Peyer's patch (tissue), 4 donors: Measurements from ENCODE around the gene GASK1B. TPM values are rescaled to one million over a fixed set of nuclear protein-coding genes. Genes with fewer than 3 reads are reported as not detected.
A peak's percentile ranks its signal among the peaks of the same experiment; 100 is the strongest.

Experiments
- DNase-seq, 3 donors: peaks; one replicate each; pipeline ENCODE4 v3.0.0-alpha.2; 2017 to 2019
- H3K27ac ChIP-seq, 4 donors: fragments of 200-600 bp; sonication (generic); one replicate each; pipeline ENCODE4 v1.5.1; 2016 to 2019
- H3K27me3 ChIP-seq, 2 donors: fragments of 200-600 bp; sonication (generic); one replicate each; pipeline ENCODE4 v1.5.1; 2019
- H3K36me3 ChIP-seq, 3 donors: fragments of 200-600 bp; sonication (generic); one replicate each; pipeline ENCODE4 v1.5.1; 2016 to 2019
- H3K4me1 ChIP-seq, 4 donors: fragments of 200-600 bp; sonication (generic); one replicate each; pipeline ENCODE4 v1.5.1; 2016 to 2019
- H3K4me3 ChIP-seq, 4 donors: fragments of 200-600 bp; sonication (generic); 1 replicate in 3 of 4; 2 replicates in 1 of 4; pipeline ENCODE4 v1.5.1; 2016 to 2019; ENCODE audit warnings: mild to moderate bottlenecking in 1 of 4
- H3K9me3 ChIP-seq, 4 donors: fragments of 200-600 bp; sonication (generic); one replicate each; pipeline ENCODE4 v1.5.1; 2016 to 2019; ENCODE audit warnings: mild to moderate bottlenecking in 1 of 4
- CTCF ChIP-seq, 6 experiments: fragments of 450-650 bp in 4 of 6; fragments of 200-600 bp in 2 of 6; sonication (generic) in 1 of 6; IDR thresholded peaks; one replicate each; pipeline ENCODE4 v1.5.1; 2017 to 2019; ENCODE audit warnings: antibody characterized with exemption in 6 of 6, mild to moderate bottlenecking in 3 of 6, moderate library complexity in 1 of 6
- POLR2A ChIP-seq, 2 donors: fragments of 450-650 bp; IDR thresholded peaks; one replicate each; pipeline ENCODE4 v1.5.1; 2017; ENCODE audit warnings: antibody characterized with exemption in 2 of 2, mild to moderate bottlenecking in 2 of 2, moderate library complexity in 2 of 2
- total RNA-seq, 4 donors: library from RNA; depleted of rRNA; stranded (reverse); fragments of >200 nt; gene quantifications; one replicate each; pipeline ENCODE4 v1.1.0, GENCODE V29; 2016

Gene GASK1B
- total RNA-seq, 4 donors from 2014 or later = 8.8 to 59.4 (median 10.1) TPM

DNA sequence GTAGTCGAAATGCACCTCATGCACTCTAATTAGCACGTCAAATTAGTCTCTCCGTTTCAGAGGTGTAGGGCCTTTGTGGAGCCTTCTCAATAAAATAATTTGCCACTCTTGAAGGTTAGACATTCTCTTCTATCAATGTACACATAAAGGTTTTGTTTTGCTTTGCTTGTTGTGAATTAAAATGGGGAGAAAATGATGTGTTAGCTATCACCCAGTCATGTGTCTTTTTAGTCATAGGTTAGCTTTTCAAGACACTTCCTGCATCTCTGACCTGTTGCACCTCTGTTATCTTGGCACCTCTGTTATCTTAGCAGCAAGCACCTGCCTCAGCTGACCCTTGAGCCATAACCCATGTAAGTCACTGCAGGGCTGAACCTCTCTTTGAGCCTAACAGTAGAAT is 38.4 kb upstream of the GASK1B start:
- DNase-seq = peak in 2 of 3 donors; percentile 54 to 80
- Histone ChIP-seq H3K4me1 (peaks cover 0 to 7% (median 0%) of the 10 kb centered on the region in 4 donors), H3K27me3 (no peaks in the 10 kb centered on the region), H3K4me3 (peak overlapping the region in 3 of 4 donors; percentile 16 to 52 (median 43)), H3K9me3 (no peaks in the 10 kb centered on the region), H3K27ac (peak overlapping the region in 3 of 4 donors; percentile 74 to 89 (median 88)), H3K36me3 (no peaks in the 10 kb centered on the region)
- TF ChIP-seq CTCF (IDR thresholded peaks at IDR 0.05) (no peak), POLR2A (IDR thresholded peaks at IDR 0.05) (no peak)

- peak within 1 kb of the TSS; percentile 28 to 89 (median 81) for H3K27ac ChIP-seq
- peak within 1 kb of the TSS; percentile 16 to 52 (median 30) for H3K4me3 ChIP-seq
- peak in 1 of 6 experiments; percentile 26 for TF ChIP-seq CTCF (IDR thresholded peaks at IDR 0.05)
- TF ChIP-seq POLR2A (IDR thresholded peaks at IDR 0.05) = peak; percentile 82 to 87
- H3K4me1 ChIP-seq = peaks cover 0 to 7% (median 0%) of the 10 kb centered on the region in 4 donors
- H3K36me3 ChIP-seq = no peaks in the 10 kb centered on the region
- no peaks in the 10 kb centered on the region for H3K27me3 ChIP-seq
- DNase-seq = peak; percentile 38 to 95 (median 92)
- H3K9me3 ChIP-seq = no peaks in the 10 kb centered on the region
These were observed 37.3 kb upstream of the GASK1B start, which contains the start of gene TMEM144 for GRCh38 chr4:158209825-158210807. Gene TMEM144 (plus strand): TSS chr4:158210486. CDS start chr4:158212668, 2,182 bp downstream.

DNA sequence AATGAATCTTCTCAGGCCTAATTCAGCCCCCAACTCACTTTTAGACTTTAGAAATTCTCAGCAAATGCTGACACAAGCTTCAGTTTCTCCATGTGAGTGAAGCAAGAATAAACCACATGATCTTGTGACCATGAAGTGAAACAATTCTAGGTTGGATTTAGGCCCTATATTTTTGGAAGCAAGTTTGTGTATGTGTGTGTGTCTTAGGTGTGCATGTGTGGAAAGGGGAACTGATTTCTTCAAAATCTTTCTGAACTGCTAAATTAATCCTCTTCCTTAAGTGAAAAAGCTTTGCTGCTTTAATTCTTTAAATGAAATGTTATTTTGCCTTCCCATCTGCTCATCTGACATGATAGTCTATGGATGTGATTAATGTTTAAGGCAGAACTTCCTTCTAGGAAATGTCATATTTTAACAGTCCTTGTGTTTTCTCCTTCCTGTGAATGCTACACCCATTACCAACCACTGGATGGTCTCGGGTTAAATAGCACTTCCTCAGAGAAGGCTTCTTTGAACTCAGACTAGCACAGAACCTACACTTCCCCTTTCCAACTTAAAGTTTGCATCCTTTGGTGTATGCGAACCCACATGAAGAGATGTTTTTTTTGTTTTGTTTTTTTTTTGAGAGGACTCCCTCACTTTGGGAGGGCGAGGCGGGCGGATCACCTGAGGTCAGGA is 36.3 kb upstream of the GASK1B start:
- TF ChIP-seq CTCF (IDR thresholded peaks at IDR 0.05) = no peak
- no peak for TF ChIP-seq POLR2A (IDR thresholded peaks at IDR 0.05)
- no peak for DNase-seq
- H3K27ac ChIP-seq = peak overlapping the region in 2 of 4 donors; percentile 88 to 89

GRCh38 chr4:158203929-158204328 is 31.1 kb upstream of the GASK1B start:
- Histone ChIP-seq H3K27ac (no peak overlapping the region), H3K4me1 (no peaks in the 10 kb centered on the region), H3K4me3 (no peak overlapping the region), H3K9me3 (no peaks in the 10 kb centered on the region), H3K36me3 (no peaks in the 10 kb centered on the region), H3K27me3 (no peaks in the 10 kb centered on the region)
- DNase-seq = no peak
- TF ChIP-seq POLR2A (IDR thresholded peaks at IDR 0.05) (no peak), CTCF (IDR thresholded peaks at IDR 0.05) (no peak)

More for the DNA sequence above, 36.3 kb upstream of the GASK1B start:
- Histone ChIP-seq H3K9me3 (no peaks in the 10 kb centered on the region), H3K36me3 (no peaks in the 10 kb centered on the region), H3K27me3 (no peaks in the 10 kb centered on the region), H3K4me3 (no peak overlapping the region), H3K4me1 (peaks cover 0 to 7% (median 0%) of the 10 kb centered on the region in 4 donors)

DNA sequence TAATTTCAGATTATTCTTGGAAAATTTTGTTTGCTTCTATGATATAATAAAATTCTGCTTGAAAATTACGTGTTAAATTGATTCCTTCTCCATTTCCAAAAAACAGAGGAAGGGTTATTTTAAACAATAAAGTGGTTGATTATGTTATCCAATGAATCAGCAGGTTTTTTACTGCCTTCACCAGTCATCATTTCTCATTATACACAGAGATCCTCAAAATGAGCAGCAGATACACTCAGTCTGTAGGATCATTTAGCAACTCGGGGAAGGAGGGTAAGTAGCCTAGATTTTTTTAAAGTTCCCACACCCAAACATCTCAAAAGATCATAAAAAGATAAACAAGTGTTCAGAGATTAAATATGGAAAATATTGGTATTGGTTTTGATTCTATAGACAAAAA is 30.6 kb upstream of the GASK1B start:
- no peaks in the 10 kb centered on the region for H3K36me3 ChIP-seq

More for the DNA sequence above, 30.6 kb upstream of the GASK1B start:
- Histone ChIP-seq H3K9me3 (no peaks in the 10 kb centered on the region), H3K27me3 (no peaks in the 10 kb centered on the region), H3K27ac (no peak overlapping the region), H3K4me3 (no peak overlapping the region), H3K4me1 (no peaks in the 10 kb centered on the region)
- no peak for DNase-seq
- no peak for TF ChIP-seq POLR2A (IDR thresholded peaks at IDR 0.05)
- no peak for TF ChIP-seq CTCF (IDR thresholded peaks at IDR 0.05)
